Adrenal gland (tissue), 12 donors: ENCODE measurements around the gene TMC2. TPM values are rescaled to one million over a fixed set of nuclear protein-coding genes. Genes with fewer than 3 reads are reported as not detected.

ENCODE experiments used
- DNase-seq, 7 donors: peaks; one replicate each; pipeline ENCODE4 v3.0.0-alpha.2; 2019 to 2020
- H3K27ac ChIP-seq, 5 donors: fragments of 200-600 bp; sonication (generic) in 4 of 5; 1 replicate in 3 of 5; 2 replicates in 2 of 5; pipeline versions ENCODE4 v1.5.1 to v1.8.0; 2016 to 2020; ENCODE audit warnings: mild to moderate bottlenecking in 1 of 5
- H3K27me3 ChIP-seq: fragments of 200-600 bp; 2 replicates; pipeline ENCODE4 v1.8.0; 2021
- H3K36me3 ChIP-seq, 2 donors: fragments of 200-600 bp; replicated peaks in 1 of 2; 1 replicate in 1 of 2; 2 replicates in 1 of 2; pipeline versions ENCODE4 v1.5.1 to v1.8.0; 2018 to 2022
- H3K4me1 ChIP-seq, 2 donors: fragments of 200-600 bp; replicated peaks in 1 of 2; 1 replicate in 1 of 2; 2 replicates in 1 of 2; pipeline versions ENCODE4 v1.5.1 to v1.8.0; 2018 to 2021
- H3K4me3 ChIP-seq, 4 donors: fragments of 200-600 bp; sonication (generic) in 3 of 4; one replicate each; pipeline ENCODE4 v1.5.1; 2016 to 2018
- H3K9me3 ChIP-seq, 3 donors: fragments of 200-600 bp; sonication (generic) in 1 of 3; replicated peaks in 1 of 3; 1 replicate in 2 of 3; 2 replicates in 1 of 3; pipeline versions ENCODE4 v1.5.1 to v1.8.0; 2016 to 2021
- CTCF ChIP-seq, 6 experiments: fragments of 450-650 bp in 4 of 6; fragments of 200-600 bp in 2 of 6; sonication (generic) in 1 of 6; IDR thresholded peaks; 1 replicate in 5 of 6; 2 replicates in 1 of 6; pipeline versions ENCODE4 v1.5.1 to v1.8.0; 2016 to 2021; ENCODE audit warnings: antibody characterized with exemption in 6 of 6, mild to moderate bottlenecking in 2 of 6, moderate library complexity in 1 of 6
- POLR2A ChIP-seq, 2 donors: fragments of 450-650 bp; IDR thresholded peaks; one replicate each; pipeline ENCODE4 v1.6.1; 2017; ENCODE audit warnings: antibody characterized with exemption in 2 of 2, mild to moderate bottlenecking in 2 of 2, moderate library complexity in 1 of 2
- WGBS, 4 donors: extraction: QIAGEN DNeasy Blood & Tissue Kit in 2 of 4; methylation state at CpG; one replicate each; pipeline versions ENCODE4 v1.1.5 to v1.1.7; 2013 to 2017; 5-methylcytosine and 5-hydroxymethylcytosine counted together
- intact Hi-C, 2 donors: fragments of 100-400 bp; cut with DNase I; formaldehyde crosslinking; loops; one replicate each; pipeline versions ENCODE4 v1.14.1 to v1.15.0; 2022 to 2023
- polyA plus RNA-seq, 3 donors: library from polyadenylated mRNA; stranded (reverse); fragments of 200-250 nt in 2 of 3; fragments of 350-450 nt in 1 of 3; fragmentation: Illumina TruSeq in 1 of 3; extraction: RNeasy Lipid Tissue Mini Kit (QIAGEN cat#74804) in 1 of 3; gene quantifications; one replicate each; pipeline ENCODE4 v1.2.3, GENCODE V29; 2013 to 2014
- total RNA-seq, 9 donors: library from RNA; depleted of rRNA in 4 of 9; stranded (reverse); fragments of >200 nt in 4 of 9; fragments of 120-200 nt in 1 of 9; fragmentation: NEBNext Ultra II Directional in 1 of 9; extraction: Animal tissue kit (Norgen Biotek cat#: 25700) in 1 of 9; gene quantifications; one replicate each; pipeline versions ENCODE4 v1.1.0 to v1.2.4, GENCODE V29; 2013 to 2023
- donor health status: healthy with polysubstance abuse.
- donor health status: Bipolar disorder and iron deficiency.
- donor health status: DM: yes; HTN: yes; CAD: no.
- donor health status: DM: no; HTN: no; CAD: no.
- donor health status: DM: no; HTN: no; CAD: no.
- donor health status: DM: yes; HTN: yes; CAD: no.

The TMC2 gene
- total and polyA plus RNA-seq, 12 donors: 0.11 to 1.3 (median 0.42) TPM; not detected in 7

- no peak overlapping the region for H3K27ac ChIP-seq
- intact Hi-C loops: loop anchor here in 1 of 2 donors (10.0 kb wide), 1 partner anchor 133 kb away; no protein-coding TSS in a partner anchor
- TF ChIP-seq POLR2A (IDR thresholded peaks at IDR 0.05): no peak
- TF ChIP-seq CTCF (IDR thresholded peaks at IDR 0.05): no peak
- no peaks in the 10 kb centered on the region for H3K9me3 ChIP-seq
- no peaks in the 10 kb centered on the region for H3K27me3 ChIP-seq
- peaks cover 11 to 15% of the 10 kb centered on the region in 2 donors for H3K4me1 ChIP-seq
- DNase-seq: no peak
- no peak overlapping the region for H3K4me3 ChIP-seq
- 80 to 94% (median 91%) methylated on average over 5 of the region's 5 CpGs for WGBS, 4 donors
- H3K36me3 ChIP-seq: peaks cover 0 to 85% of the 10 kb centered on the region in 2 donors
These were observed 121.3 kb downstream of the TMC2 start for GRCh38 chr20:2657674-2658073.

- Histone ChIP-seq H3K4me3 (no peak overlapping the region), H3K36me3 (peaks cover 0 to 87% of the 10 kb centered on the region in 2 donors), H3K27me3 (no peaks in the 10 kb centered on the region), H3K9me3 (no peaks in the 10 kb centered on the region), H3K27ac (no peak overlapping the region), H3K4me1 (peaks cover 10 to 18% of the 10 kb centered on the region in 2 donors)
- TF ChIP-seq CTCF (IDR thresholded peaks at IDR 0.05): no peak
- no peak for TF ChIP-seq POLR2A (IDR thresholded peaks at IDR 0.05)
- intact Hi-C loops: loop anchor here in 1 of 2 donors (10.0 kb wide), 1 partner anchor 134 kb away; no protein-coding TSS in a partner anchor
- DNase-seq: no peak
- 75 to 81% (median 77%) methylated on average over 12 to 13 of the region's 13 CpGs for WGBS, 4 donors
These were observed 122.3 kb downstream of the TMC2 start for GRCh38 chr20:2658414-2659354.

- peaks cover 9 to 11% of the 10 kb centered on the region in 2 donors for H3K4me1 ChIP-seq
- H3K27ac ChIP-seq: no peak overlapping the region
- H3K27me3 ChIP-seq: no peaks in the 10 kb centered on the region
- intact Hi-C loops: loop anchor here in 1 of 2 donors (10.0 kb wide), 1 partner anchor 135 kb away; no protein-coding TSS in a partner anchor
- WGBS, 4 donors: 89 to 93% (median 91%) methylated on average over 10 of the region's 10 CpGs
- no peaks in the 10 kb centered on the region for H3K9me3 ChIP-seq
- peaks cover 0 to 80% of the 10 kb centered on the region in 2 donors for H3K36me3 ChIP-seq
- no peak overlapping the region for H3K4me3 ChIP-seq
- no peak for TF ChIP-seq POLR2A (IDR thresholded peaks at IDR 0.05)
- TF ChIP-seq CTCF (IDR thresholded peaks at IDR 0.05): no peak
- no peak for DNase-seq
These were observed 123.2 kb downstream of the TMC2 start for GRCh38 chr20:2659547-2659946.

GRCh38 chr20:2663364-2663886 lies 127.1 kb downstream of the TMC2 start:
- TF ChIP-seq POLR2A (IDR thresholded peaks at IDR 0.05) (no peak), CTCF (IDR thresholded peaks at IDR 0.05) (no peak)
- peak overlapping the region; percentile 38 to 80 (median 68) for H3K4me3 ChIP-seq
- WGBS, 4 donors: 4 to 6% (median 4%) methylated on average over 9 to 13 of the region's 13 CpGs

More at GRCh38 chr20:2663364-2663886, 127.1 kb downstream of the TMC2 start:
- H3K36me3 ChIP-seq: peaks cover 0 to 41% of the 10 kb centered on the region in 2 donors
- peaks cover 10 to 12% of the 10 kb centered on the region in 2 donors for H3K4me1 ChIP-seq
- H3K9me3 ChIP-seq: no peaks in the 10 kb centered on the region
- intact Hi-C loops: no loop called here
- no peaks in the 10 kb centered on the region for H3K27me3 ChIP-seq
- no peak for DNase-seq
- H3K27ac ChIP-seq: peak overlapping the region in 4 of 5 donors; percentile 83 to 91 (median 86)
